Prostate gland (tissue), 2 donors: Measurements from ENCODE around the gene TRAF3. TPM values are rescaled to one million over a fixed set of nuclear protein-coding genes. Genes with fewer than 3 reads are reported as not detected.

Source experiments
- DNase-seq: peaks from one replicate; pipeline ENCODE4 v3.0.0-alpha.2; 2019; ENCODE audit warnings: low spot score
- H3K27ac ChIP-seq, 2 donors: fragments of 200-600 bp; sonication (generic); 2 replicates each; pipeline ENCODE4 v1.5.1; 2017 to 2019
- H3K27me3 ChIP-seq: fragments of 200-600 bp; sonication (generic); replicated peaks from 2 replicates; pipeline ENCODE4 v1.5.1; 2019; ENCODE audit not compliant: insufficient read depth
- H3K36me3 ChIP-seq, 2 donors: fragments of 200-600 bp; sonication (generic); 1 replicate in 1 of 2; 2 replicates in 1 of 2; pipeline versions ENCODE4 v1.5.1 to v1.8.1; 2017 to 2019
- H3K4me1 ChIP-seq: fragments of 200-600 bp; sonication (generic); replicated peaks from 2 replicates; pipeline ENCODE4 v1.5.1; 2019
- H3K4me3 ChIP-seq, 2 donors: fragments of 200-600 bp; sonication (generic); 2 replicates each; pipeline ENCODE4 v1.5.1; 2017 to 2019
- H3K9me3 ChIP-seq: fragments of 200-600 bp; sonication (generic); 2 replicates; pipeline ENCODE4 v1.5.1; 2017
- CTCF ChIP-seq, 4 experiments: fragments of 200-600 bp in 2 of 4; fragments of 450-650 bp in 2 of 4; sonication (generic) in 2 of 4; IDR thresholded peaks; 1 replicate in 3 of 4; 2 replicates in 1 of 4; pipeline ENCODE4 v1.5.1; 2016 to 2019; ENCODE audit warnings: antibody characterized with exemption in 4 of 4, mild to moderate bottlenecking in 2 of 4, moderate library complexity in 2 of 4
- POLR2A ChIP-seq: fragments of 450-650 bp; IDR thresholded peaks from one replicate; pipeline ENCODE4 v1.6.1; 2016; ENCODE audit warnings: antibody characterized with exemption, mild to moderate bottlenecking
- POLR2AphosphoS5 ChIP-seq: sonication (generic); formaldehyde crosslinking; IDR thresholded peaks from one replicate; pipeline ENCODE4 v1.6.1; 2017; ENCODE audit warnings: antibody characterized with exemption
- WGBS: methylation state at CpG from one replicate; pipeline ENCODE4 v1.1.5; 2018; 5-methylcytosine and 5-hydroxymethylcytosine counted together
- intact Hi-C: fragments of 100-400 bp; cut with DNase I; formaldehyde crosslinking; loops from one replicate; pipeline ENCODE4 v1.14.2; 2022
- small RNA-seq, 2 donors: library from RNA; depleted of rRNA; stranded (forward); fragments of <200 nt; gene quantifications; one replicate each; pipeline ENCODE3, GENCODE V24; 2016
- total RNA-seq, 2 donors: library from RNA; depleted of rRNA; stranded (reverse); fragments of >200 nt; gene quantifications; one replicate each; pipeline ENCODE4 v1.1.0, GENCODE V29; 2016

TRAF3 gene
- total RNA-seq, 2 donors from 2014 or later: 8.3 to 22.0 TPM

GRCh38 chr14:102957222-102957621, 180.0 kb downstream of the TRAF3 start:
- DNase-seq: no peak
- intact Hi-C loops: no loop called here
- no peak overlapping the region for H3K27ac ChIP-seq
- WGBS: 89% methylated on average over 10 of the region's 10 CpGs
- TF ChIP-seq POLR2A (no peak), POLR2AphosphoS5 (no peak), CTCF (IDR thresholded peaks at IDR 0.05) (no peak)
- no peaks in the 10 kb centered on the region for H3K27me3 ChIP-seq
- H3K9me3 ChIP-seq: no peaks in the 10 kb centered on the region
- H3K4me1 ChIP-seq: no peaks in the 10 kb centered on the region
- peaks cover 7 to 25% of the 10 kb centered on the region in 2 donors for H3K36me3 ChIP-seq
- no peak overlapping the region for H3K4me3 ChIP-seq

DNA sequence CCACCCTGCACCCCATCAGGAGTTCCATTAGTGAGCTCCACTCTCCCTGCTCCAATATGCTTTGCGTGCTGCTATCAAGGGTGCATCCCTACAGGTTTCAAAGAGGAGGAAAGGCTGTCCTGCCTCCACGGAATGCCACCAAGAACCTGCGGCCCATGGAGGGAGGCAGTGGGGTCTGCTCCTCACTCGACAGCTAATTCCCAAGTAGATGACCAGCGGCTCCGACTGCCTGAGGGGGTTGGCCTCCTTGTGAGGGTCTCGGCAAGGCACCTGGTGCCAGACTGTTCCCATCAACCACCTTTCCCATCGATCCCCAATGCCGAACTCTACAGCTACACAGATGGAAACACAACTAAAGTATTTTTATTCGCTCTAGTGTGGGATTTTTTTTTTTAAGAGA, 181.2 kb downstream of the TRAF3 start:
- Histone ChIP-seq H3K27me3 (no peaks in the 10 kb centered on the region), H3K9me3 (no peaks in the 10 kb centered on the region), H3K27ac (no peak overlapping the region), H3K36me3 (peaks cover 7 to 19% of the 10 kb centered on the region in 2 donors), H3K4me1 (no peaks in the 10 kb centered on the region), H3K4me3 (no peak overlapping the region)
- intact Hi-C loops: no loop called here
- TF ChIP-seq POLR2AphosphoS5 (no peak), CTCF (IDR thresholded peaks at IDR 0.05) (no peak), POLR2A (no peak)
- 94% methylated on average over 10 of the region's 10 CpGs for WGBS
- DNase-seq: no peak

Small RNAs within 50 kb of the gene (small RNA-seq; reads per million reads assigned to genes)
- 0 reads per million in 2 donors for gene RNU6-1316P

Other genes with a start within 250 kb of the TRAF3 start
- gene RCOR1, start 184.8 kb upstream of the TRAF3 start, total RNA-seq: 10 to 100 TPM; 14.4 to 26.6 TPM
- gene AMN, start 145.2 kb downstream of the TRAF3 start, total RNA-seq: 1 to 10 TPM in 1 of 2 donors, under 1 TPM in 1; 0.91 to 1.6 TPM